ENCODE data around the gene TXNDC11.

GRCh38 chr16:11683145-11683544 is 59.5 kb downstream of the TXNDC11 start:
- TF ChIP-seq GABPA (IDR thresholded peaks at IDR 0.05; ENCODE audit: low read depth) (no peak), CTCF (IDR thresholded peaks at IDR 0.05; ENCODE audit: insufficient read depth, low read length) (no peak), POLR2AphosphoS5 (IDR thresholded peaks at IDR 0.05; ENCODE audit: low read depth) (no peak)

All from HL-60 (cell line).